Mononuclear cell (primary cell): ENCODE data around the gene TGFB1. TPM values are rescaled to one million over a fixed set of nuclear protein-coding genes. Genes with fewer than 3 reads are reported as not detected.
"Not testable (repeated sequence)": the region's sequence is repeated elsewhere in the genome, so short reads cannot be mapped to it uniquely, and the experiment has no call there.

ENCODE experiments used
- H3K27me3 ChIP-seq: 2 replicates; pipeline ENCODE4 v1.6.0; 2011; ENCODE audit warnings: low read length, control low read depth; ENCODE audit not compliant: insufficient read depth
- H3K4me1 ChIP-seq: 2 replicates; pipeline ENCODE4 v1.5.1; 2011; ENCODE audit warnings: mild to moderate bottlenecking, low read length, control low read depth; ENCODE audit not compliant: insufficient read depth
- H3K4me3 ChIP-seq: 2 replicates; pipeline ENCODE4 v1.5.1; 2011; ENCODE audit warnings: mild to moderate bottlenecking, low read length, moderate library complexity
- H3K9me3 ChIP-seq: 2 replicates; pipeline ENCODE4 v1.5.1; 2011; ENCODE audit warnings: low read depth, mild to moderate bottlenecking, control low read depth, low read length
- total RNA-seq: library from RNA; depleted of rRNA; stranded (reverse); fragments of >200 nt; gene quantifications from one replicate; pipeline ENCODE4 v1.2.3, GENCODE V29; 2012

Gene TGFB1
- total RNA-seq, 1 donor = 90.6 TPM

DNA sequence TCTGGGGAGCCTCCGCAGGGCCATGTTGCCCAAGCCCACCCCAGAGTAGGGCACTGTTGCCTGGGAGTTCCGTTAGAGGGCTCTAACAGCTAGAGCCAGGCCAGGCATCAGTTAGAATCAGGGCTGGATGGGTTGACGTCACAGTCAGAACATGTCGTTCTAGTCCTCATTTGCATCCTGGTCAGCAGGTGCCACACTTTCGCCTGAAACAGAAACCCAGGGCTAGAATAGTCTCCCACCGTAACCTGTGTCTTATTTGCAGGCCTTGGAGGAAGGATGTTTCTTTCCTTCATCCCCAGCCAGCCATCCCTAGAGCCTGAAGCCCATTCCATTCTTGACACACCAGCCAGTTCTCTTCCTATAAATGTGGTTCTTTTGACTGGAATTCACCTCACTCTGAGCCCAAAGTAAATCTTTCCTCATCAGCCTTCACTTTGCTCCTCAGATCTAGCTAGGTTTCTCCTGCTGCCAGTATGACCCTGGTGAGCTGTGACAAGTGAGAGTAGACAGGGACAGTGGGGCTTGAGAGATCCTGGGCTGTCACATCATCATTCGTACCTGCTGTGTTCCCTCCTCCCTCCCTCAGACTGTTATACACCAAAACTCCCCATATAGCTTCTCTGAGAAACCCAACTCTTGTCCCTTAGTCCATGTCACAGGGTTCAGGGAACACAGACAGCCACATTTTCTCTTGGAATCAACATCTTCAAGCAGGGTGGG lies 55.9 kb downstream of the TGFB1 start:
- no peaks in the 10 kb centered on the region for H3K27me3 ChIP-seq
- H3K4me3 ChIP-seq = no peak overlapping the region
- peaks cover 69% of the 10 kb centered on the region for H3K4me1 ChIP-seq
- no peaks in the 10 kb centered on the region for H3K9me3 ChIP-seq

DNA sequence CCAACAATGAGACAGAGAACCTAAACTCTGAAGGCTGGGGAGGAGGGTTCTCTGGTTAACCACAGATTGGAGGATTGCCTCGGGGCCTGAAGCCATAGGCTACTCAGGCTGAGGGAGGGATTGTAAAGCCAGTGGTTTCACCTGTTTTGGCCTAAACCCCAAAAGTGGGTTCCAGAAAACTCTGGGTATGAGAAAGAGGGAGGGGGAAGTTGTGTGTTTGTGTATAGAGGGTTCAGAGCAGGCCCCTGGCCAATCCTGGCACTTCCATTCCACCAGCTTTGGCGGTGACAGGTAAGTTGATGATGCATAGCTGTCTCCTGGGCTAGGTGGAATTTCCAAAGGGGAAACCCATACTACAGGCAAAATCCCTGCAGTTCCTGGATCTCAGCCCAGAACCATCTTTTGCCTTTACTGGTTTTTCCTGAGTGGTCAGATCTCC lies 57.3 kb downstream of the TGFB1 start:
- H3K9me3 ChIP-seq = no peaks in the 10 kb centered on the region

DNA sequence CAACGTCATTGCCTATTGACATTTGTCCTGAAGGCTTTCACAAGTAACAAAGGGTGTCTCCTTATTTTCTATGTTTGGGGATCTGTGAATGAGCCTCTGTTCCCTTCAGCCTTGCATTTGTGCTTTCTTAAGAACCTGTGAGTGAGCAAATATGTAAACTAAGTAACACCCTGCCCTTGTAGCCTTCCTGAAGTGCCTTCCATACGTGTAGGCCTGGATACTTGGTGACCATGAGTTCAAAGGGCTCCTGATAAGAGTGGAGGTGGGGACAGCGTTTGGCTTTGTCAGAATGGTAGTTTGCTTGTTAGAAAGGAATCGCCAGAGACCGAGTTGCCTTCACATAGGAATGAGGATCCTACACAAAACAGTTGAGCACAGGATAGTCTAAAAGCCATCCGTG lies 58.2 kb downstream of the TGFB1 start:
- Histone ChIP-seq H3K4me3 (no peak overlapping the region), H3K9me3 (no peaks in the 10 kb centered on the region), H3K27me3 (no peaks in the 10 kb centered on the region), H3K4me1 (peaks cover 46% of the 10 kb centered on the region)

More for the DNA sequence above, 57.3 kb downstream of the TGFB1 start:
- Histone ChIP-seq H3K4me3 (no peak overlapping the region), H3K27me3 (no peaks in the 10 kb centered on the region), H3K4me1 (peaks cover 55% of the 10 kb centered on the region)

- Histone ChIP-seq H3K9me3 (no peaks in the 10 kb centered on the region), H3K4me3 (no peak overlapping the region), H3K4me1 (peaks cover 35% of the 10 kb centered on the region), H3K27me3 (no peaks in the 10 kb centered on the region)
Measured at GRCh38 chr19:41294393-41294792, 59.3 kb downstream of the TGFB1 start.

- not testable (repeated sequence) for H3K9me3 ChIP-seq, H3K4me1 ChIP-seq, H3K4me3 ChIP-seq, H3K27me3 ChIP-seq
Measured at GRCh38 chr19:41289814-41290213, 63.9 kb downstream of the TGFB1 start.

GRCh38 chr19:41288673-41289530 lies 64.8 kb downstream of the TGFB1 start:
- H3K4me1 ChIP-seq = no peaks in the 10 kb centered on the region
- H3K27me3 ChIP-seq = no peaks in the 10 kb centered on the region
- H3K9me3 ChIP-seq = no peaks in the 10 kb centered on the region
- no peak overlapping the region for H3K4me3 ChIP-seq

Other genes with a start within 250 kb of the TGFB1 start
- 0.10 TPM for gene CYP2F1, start 239.5 kb downstream of the TGFB1 start, total RNA-seq
- 2.1 TPM for gene CYP2S1, start 160.7 kb downstream of the TGFB1 start, total RNA-seq
- gene AXL, start 134.7 kb downstream of the TGFB1 start, total RNA-seq = 0.31 TPM
- 171 TPM for gene HNRNPUL1, start 89.5 kb downstream of the TGFB1 start, total RNA-seq
- 10.1 TPM for gene CCDC97, start 43.8 kb downstream of the TGFB1 start, total RNA-seq
- 3.8 TPM for gene B9D2, start 10.2 kb upstream of the TGFB1 start, total RNA-seq
- 14.2 TPM for gene TMEM91, start 22.6 kb upstream of the TGFB1 start, total RNA-seq
- 8.0 TPM for gene EXOSC5, start 43.4 kb upstream of the TGFB1 start, total RNA-seq
- 30.2 TPM for gene BCKDHA, start 43.9 kb upstream of the TGFB1 start, total RNA-seq
- gene B3GNT8, start 73.5 kb upstream of the TGFB1 start, total RNA-seq = 0.42 TPM
- 13.0 TPM for gene DMAC2, start 86.0 kb upstream of the TGFB1 start, total RNA-seq
- not detected for gene ERICH4, start 89.2 kb upstream of the TGFB1 start, total RNA-seq
- 3.9 TPM for gene CEACAM21, start 222.2 kb upstream of the TGFB1 start, total RNA-seq